Activated naive CD4-positive, alpha-beta T cell treated with anti-CD3 and anti-CD28 coated beads, Interleukin-2, amount 10 ng/mL, durations not matched to agents 7 days and 5 days (primary cell): ENCODE data around the gene RCCD1.
A peak's percentile ranks its signal among the peaks of the same experiment; 100 is the strongest.
"Not testable (repeated sequence)": the region's sequence is repeated elsewhere in the genome, so short reads cannot be mapped to it uniquely, and the experiment has no call there.

Experiments
- CTCF ChIA-PET: fragments of 350-600 bp; sonication (Branson Sonifier 250); formaldehyde crosslinking; loops from one replicate; lab custom pipeline; 2021; ENCODE audit warnings: antibody characterized with exemption; lab: Charles Lee
- DNase-seq: peaks from one replicate; pipeline ENCODE4 v3.0.0-alpha.2; 2020
- H3K27ac Mint-ChIP-seq: one replicate; pipeline ENCODE4 v1.8.0; 2021; ENCODE audit warnings: mild to moderate bottlenecking, moderate library complexity, mixed read lengths
- H3K27me3 Mint-ChIP-seq: one replicate; pipeline ENCODE4 v1.8.0; 2021; ENCODE audit warnings: mild to moderate bottlenecking, mixed read lengths
- H3K36me3 Mint-ChIP-seq: one replicate; pipeline ENCODE4 v1.8.0; 2021; ENCODE audit warnings: mixed read lengths
- H3K4me1 Mint-ChIP-seq: one replicate; pipeline ENCODE4 v1.8.0; 2021; ENCODE audit warnings: mixed read lengths
- H3K4me3 Mint-ChIP-seq: one replicate; pipeline ENCODE4 v1.8.0; 2021; ENCODE audit warnings: mild to moderate bottlenecking, moderate library complexity, mixed read lengths
- H3K9me3 Mint-ChIP-seq: one replicate; pipeline ENCODE4 v1.8.0; 2021; ENCODE audit warnings: mixed read lengths

The RCCD1 gene

GRCh38 chr15:90928106-90928505 is 26.6 kb upstream of the RCCD1 start:
- Mint-ChIP-seq H3K27ac (peak overlapping the region; percentile 74), H3K4me3 (peak overlapping the region; percentile 54), H3K36me3 (peaks cover 20% of the 10 kb centered on the region), H3K4me1 (peaks cover 44% of the 10 kb centered on the region)
- CTCF ChIA-PET, H3K9me3 Mint-ChIP-seq, H3K27me3 Mint-ChIP-seq, DNase-seq: not testable (repeated sequence)

GRCh38 chr15:90929246-90930019 is 25.3 kb upstream of the RCCD1 start:
- Mint-ChIP-seq H3K4me1 (peaks cover 57% of the 10 kb centered on the region), H3K27ac (peak overlapping the region; percentile 100), H3K4me3 (peak overlapping the region; percentile 98), H3K9me3 (no peaks in the 10 kb centered on the region), H3K27me3 (no peaks in the 10 kb centered on the region), H3K36me3 (peaks cover 14% of the 10 kb centered on the region)
- CTCF ChIA-PET, result interaction anchor here (1.0 to 8.1 kb wide), 2 partner anchors 26 to 636 kb away, joined by 3 to 160 read pairs; partner anchors contain the start of gene MAN2A2
- no peak for DNase-seq

- Mint-ChIP-seq H3K27ac (peak overlapping the region; percentile 100), H3K9me3 (no peaks in the 10 kb centered on the region), H3K27me3 (no peaks in the 10 kb centered on the region), H3K36me3 (peaks cover 12% of the 10 kb centered on the region), H3K4me1 (peaks cover 60% of the 10 kb centered on the region), H3K4me3 (peak overlapping the region; percentile 98)
- CTCF ChIA-PET, result interaction anchor here (0.6 to 8.1 kb wide), 29 partner anchors 8 to 700 kb away, joined by 3 to 160 read pairs (median 6); partner anchors contain the start of genes FES, MAN2A2 and RCCD1
- no peak for DNase-seq
These were observed 23.7 kb upstream of the RCCD1 start for GRCh38 chr15:90930861-90931574.

- DNase-seq, result no peak
- Mint-ChIP-seq H3K4me1 (peaks cover 65% of the 10 kb centered on the region), H3K27me3 (no peaks in the 10 kb centered on the region), H3K4me3 (peak overlapping the region; percentile 98), H3K27ac (peak overlapping the region; percentile 100), H3K9me3 (no peaks in the 10 kb centered on the region), H3K36me3 (peaks cover 17% of the 10 kb centered on the region)
- CTCF ChIA-PET, result interaction anchor here (0.8 to 8.1 kb wide), 29 partner anchors 8 to 701 kb away, joined by 3 to 160 read pairs (median 6); partner anchors contain the start of genes FES, MAN2A2 and RCCD1
These were observed 23.2 kb upstream of the RCCD1 start for GRCh38 chr15:90931575-90931827.

- peaks cover 21% of the 10 kb centered on the region for H3K36me3 Mint-ChIP-seq
- peak within 1 kb of the TSS; percentile 98 for H3K4me3 Mint-ChIP-seq
- CTCF ChIA-PET, result interaction anchor here (0.6 to 8.1 kb wide), 43 partner anchors 8 to 701 kb away, joined by 3 to 160 read pairs (median 4); partner anchors contain the start of genes FES, MAN2A2 and RCCD1
- peak; percentile 93 for DNase-seq
- H3K9me3 Mint-ChIP-seq, result no peaks in the 10 kb centered on the region
- H3K4me1 Mint-ChIP-seq, result peaks cover 70% of the 10 kb centered on the region
- peak within 1 kb of the TSS; percentile 100 for H3K27ac Mint-ChIP-seq
- H3K27me3 Mint-ChIP-seq, result no peaks in the 10 kb centered on the region
These were observed 22.6 kb upstream of the RCCD1 start, which contains the start of gene HDDC3 for GRCh38 chr15:90931828-90932659. Gene HDDC3, minus strand, starts transcription at chr15:90932549. Its CDS starts 9 bp downstream, at chr15:90932540.

GRCh38 chr15:90932660-90932991 is 22.1 kb upstream of the RCCD1 start:
- H3K9me3 Mint-ChIP-seq, result no peaks in the 10 kb centered on the region
- peaks cover 21% of the 10 kb centered on the region for H3K36me3 Mint-ChIP-seq
- H3K27ac Mint-ChIP-seq, result peak overlapping the region; percentile 100
- H3K4me3 Mint-ChIP-seq, result peak overlapping the region; percentile 98
- DNase-seq, result no peak
- peaks cover 71% of the 10 kb centered on the region for H3K4me1 Mint-ChIP-seq
- CTCF ChIA-PET, result interaction anchor here (0.6 to 8.1 kb wide), 36 partner anchors 10 to 700 kb away, joined by 3 to 160 read pairs (median 5); partner anchors contain the start of genes FES, MAN2A2 and RCCD1
- no peaks in the 10 kb centered on the region for H3K27me3 Mint-ChIP-seq

- Mint-ChIP-seq H3K9me3 (no peaks in the 10 kb centered on the region), H3K4me3 (peak overlapping the region; percentile 38), H3K27ac (peak overlapping the region; percentile 100), H3K36me3 (peaks cover 21% of the 10 kb centered on the region), H3K4me1 (peaks cover 70% of the 10 kb centered on the region), H3K27me3 (no peaks in the 10 kb centered on the region)
- CTCF ChIA-PET, result interaction anchor here (0.8 to 8.1 kb wide), 30 partner anchors 9 to 700 kb away, joined by 3 to 160 read pairs (median 4); partner anchors contain the start of genes FES, MAN2A2 and RCCD1
- no peak for DNase-seq
These were observed 21.4 kb upstream of the RCCD1 start for GRCh38 chr15:90933301-90933700.

GRCh38 chr15:90934256-90934948 is 20.3 kb upstream of the RCCD1 start:
- Mint-ChIP-seq H3K27me3 (no peaks in the 10 kb centered on the region), H3K36me3 (peaks cover 20% of the 10 kb centered on the region), H3K4me3 (peak overlapping the region; percentile 83), H3K4me1 (peaks cover 61% of the 10 kb centered on the region), H3K9me3 (no peaks in the 10 kb centered on the region), H3K27ac (peak overlapping the region; percentile 100)
- CTCF ChIA-PET, result interaction anchor here (0.6 to 8.1 kb wide), 27 partner anchors 8 to 641 kb away, joined by 3 to 160 read pairs (median 5); partner anchors contain the start of genes FES, MAN2A2 and RCCD1
- peak; percentile 93 for DNase-seq

GRCh38 chr15:90934949-90935751 is 19.5 kb upstream of the RCCD1 start, which contains the start of gene UNC45A:
Gene UNC45A, plus strand, starts transcription at chr15:90935285. Its CDS starts 40 bp downstream, at chr15:90935325.
- Mint-ChIP-seq H3K27me3 (no peaks in the 10 kb centered on the region), H3K36me3 (peaks cover 24% of the 10 kb centered on the region), H3K27ac (peak within 1 kb of the TSS; percentile 100), H3K9me3 (no peaks in the 10 kb centered on the region), H3K4me3 (peak within 1 kb of the TSS; percentile 83), H3K4me1 (peaks cover 54% of the 10 kb centered on the region)
- DNase-seq, result peak; percentile 97
- CTCF ChIA-PET, result interaction anchor here (0.5 to 8.1 kb wide), 18 partner anchors 9 to 615 kb away, joined by 3 to 160 read pairs (median 6); partner anchors contain the start of genes MAN2A2 and RCCD1

GRCh38 chr15:90936823-90937222 is 17.9 kb upstream of the RCCD1 start:
- peak overlapping the region; percentile 83 for H3K4me3 Mint-ChIP-seq
- H3K27ac Mint-ChIP-seq, result no peak overlapping the region
- CTCF ChIA-PET, result interaction anchor here (2.1 to 8.1 kb wide), 3 partner anchors 18 to 112 kb away, joined by 7 to 160 read pairs (median 77); partner anchors contain the start of genes MAN2A2 and RCCD1
- no peak for DNase-seq
- H3K4me1 Mint-ChIP-seq, result peaks cover 40% of the 10 kb centered on the region
- no peaks in the 10 kb centered on the region for H3K9me3 Mint-ChIP-seq
- peaks cover 32% of the 10 kb centered on the region for H3K36me3 Mint-ChIP-seq
- H3K27me3 Mint-ChIP-seq, result no peaks in the 10 kb centered on the region

- DNase-seq, result no peak
- H3K36me3 Mint-ChIP-seq, result peaks cover 42% of the 10 kb centered on the region
- no peak overlapping the region for H3K27ac Mint-ChIP-seq
- peaks cover 31% of the 10 kb centered on the region for H3K4me1 Mint-ChIP-seq
- H3K27me3 Mint-ChIP-seq, result no peaks in the 10 kb centered on the region
- CTCF ChIA-PET, result no interaction called here
- H3K4me3 Mint-ChIP-seq, result no peak overlapping the region
- H3K9me3 Mint-ChIP-seq, result no peaks in the 10 kb centered on the region
These were observed 16.4 kb upstream of the RCCD1 start for GRCh38 chr15:90938261-90938660.

GRCh38 chr15:90939756-90940155 is 14.9 kb upstream of the RCCD1 start:
- Mint-ChIP-seq H3K27ac (no peak overlapping the region), H3K4me1 (peaks cover 16% of the 10 kb centered on the region), H3K36me3 (peaks cover 48% of the 10 kb centered on the region), H3K27me3 (no peaks in the 10 kb centered on the region), H3K4me3 (no peak overlapping the region), H3K9me3 (no peaks in the 10 kb centered on the region)
- DNase-seq, result no peak
- CTCF ChIA-PET, result interaction anchor here (0.7 to 1.3 kb wide), 4 partner anchors 8 to 444 kb away, joined by 3 to 5 read pairs (median 4); no protein-coding TSS in a partner anchor
